K562 (cell line): Measurements from ENCODE around the gene PLXND1. TPM values are rescaled to one million over a fixed set of nuclear protein-coding genes. Genes with fewer than 3 reads are reported as not detected.
A peak's percentile ranks its signal among the peaks of the same experiment; 100 is the strongest.

Experiments
- ARID3B ChIP-seq: fragments of 250-450 bp; sonication (Bioruptor Pico); IDR thresholded peaks from 2 replicates; pipeline ENCODE4 v1.4.0; 2020; ENCODE audit warnings: borderline replicate concordance
- CEBPZ ChIP-seq: fragments of 150-350 bp; IDR thresholded peaks from 2 replicates; pipeline ENCODE4 v1.6.1; 2014; ENCODE audit warnings: low read depth, mild to moderate bottlenecking, low read length, borderline replicate concordance
- KDM4B ChIP-seq, 2 experiments: fragments of 450-650 bp in 1 of 2; sonication (generic) in 1 of 2; IDR thresholded peaks; 2 replicates each; pipeline ENCODE4 v1.6.1; 2016 to 2017; ENCODE audit warnings: borderline replicate concordance in 2 of 2, antibody characterized with exemption in 1 of 2, low read depth in 1 of 2, mild to moderate bottlenecking in 1 of 2
- MCM7 ChIP-seq, 2 experiments: fragments of 450-650 bp; IDR thresholded peaks; 2 replicates each; pipeline ENCODE4 v1.6.1; 2016 to 2018
- PHF8 ChIP-seq: fragments of 200-600 bp; sonication (generic); IDR thresholded peaks from 2 replicates; pipeline ENCODE4 v1.6.1; 2012; ENCODE audit warnings: mixed run types, mild to moderate bottlenecking, inconsistent platforms, low read length, moderate library complexity, borderline replicate concordance
- TCFL5 ChIP-seq: fragments of 250-450 bp; sonication (Bioruptor Pico); conservative IDR thresholded peaks from 2 replicates; pipeline ENCODE4 v1.6.1; 2021; ENCODE audit warnings: mild to moderate bottlenecking, moderate library complexity, matching md5 sums
- U2AF2 ChIP-seq: fragments of 200-400 bp; formaldehyde crosslinking; optimal IDR thresholded peaks from 2 replicates; pipeline ENCODE3; 2017; ENCODE audit warnings: low read depth, mild to moderate bottlenecking, low read length
- ZBTB33 ChIP-seq: sonication (generic); formaldehyde crosslinking; IDR thresholded peaks from 2 replicates; pipeline ENCODE4 v1.8.1; 2023; ENCODE audit warnings: mild to moderate bottlenecking, missing genetic modification reagents
- ZFX ChIP-seq: sonication (generic); formaldehyde crosslinking; IDR thresholded peaks from 2 replicates; pipeline ENCODE4 v1.8.0; 2022; ENCODE audit warnings: mild to moderate bottlenecking, missing genetic modification reagents, moderate library complexity
- ZNF408 ChIP-seq: fragments of 250-450 bp; sonication (Bioruptor Pico); IDR thresholded peaks from 2 replicates; pipeline ENCODE4 v1.4.0; 2020; ENCODE audit warnings: low read depth, mild to moderate bottlenecking, moderate library complexity
- polyA plus RNA-seq, 8 experiments: library from polyadenylated mRNA; depleted of rRNA in 4 of 8; stranded (reverse) in 5 of 8; unstranded in 3 of 8; fragments of >200 nt; fragmentation: Nextera tagmentation in 2 of 8; fragmentation: Illumina TruSeq in 1 of 8; extraction: Ambion mirVana in 2 of 8; extraction: Trizol in 1 of 8; gene quantifications; 2 replicates each; pipeline versions ENCODE4 v1.2.1 to v1.2.3, GENCODE V29; 2011 to 2014; ENCODE audit warnings: inconsistent platforms in 1 of 8, missing spikeins in 1 of 8
- total RNA-seq, 7 experiments: library from RNA; depleted of rRNA in 6 of 7; stranded (reverse); fragments of >200 nt in 6 of 7; fragmentation: Illumina TruSeq in 2 of 7; extraction: Trizol in 2 of 7; gene quantifications; 2 replicates each; pipeline versions ENCODE4 v1.2.1 to v1.2.3, GENCODE V29; 2011 to 2021; ENCODE audit warnings: low replicate concordance in 1 of 7

Gene PLXND1
- total and polyA plus RNA-seq, 9 of the 15 experiments (the other 6 are each of a cell fraction or from before 2014, with no cell fraction given) = 0.34 to 28.8 (median 14.0) TPM

GRCh38 chr3:129599073-129599472 is 7.4 kb downstream of the PLXND1 start (continued):
- TF ChIP-seq CEBPZ (no peak), TCFL5 (CRISPR knock-in tag) (no peak), ZBTB33 (CRISPR knock-in tag) (peak; percentile 90), ZNF408 (CRISPR knock-in tag) (no peak), MCM7 (IDR thresholded peaks at IDR 0.05) (no peak), ARID3B (CRISPR knock-in tag) (no peak), ZFX (CRISPR knock-in tag) (0 out of 2 replicates have a peak, but pooled peaks have one; percentile 0), PHF8 (no peak), U2AF2 (no peak), KDM4B (IDR thresholded peaks at IDR 0.05; ENCODE audit: borderline replicate concordance in 2 of 2, low read depth in 1 of 2) (no peak)
